ENCODE data around the gene ALOX5. TPM values are rescaled to one million over a fixed set of nuclear protein-coding genes. Genes with fewer than 3 reads are reported as not detected.

ALOX5 gene
- total RNA-seq, 1 experiment from 2014 or later: 6.1 TPM

DNA sequence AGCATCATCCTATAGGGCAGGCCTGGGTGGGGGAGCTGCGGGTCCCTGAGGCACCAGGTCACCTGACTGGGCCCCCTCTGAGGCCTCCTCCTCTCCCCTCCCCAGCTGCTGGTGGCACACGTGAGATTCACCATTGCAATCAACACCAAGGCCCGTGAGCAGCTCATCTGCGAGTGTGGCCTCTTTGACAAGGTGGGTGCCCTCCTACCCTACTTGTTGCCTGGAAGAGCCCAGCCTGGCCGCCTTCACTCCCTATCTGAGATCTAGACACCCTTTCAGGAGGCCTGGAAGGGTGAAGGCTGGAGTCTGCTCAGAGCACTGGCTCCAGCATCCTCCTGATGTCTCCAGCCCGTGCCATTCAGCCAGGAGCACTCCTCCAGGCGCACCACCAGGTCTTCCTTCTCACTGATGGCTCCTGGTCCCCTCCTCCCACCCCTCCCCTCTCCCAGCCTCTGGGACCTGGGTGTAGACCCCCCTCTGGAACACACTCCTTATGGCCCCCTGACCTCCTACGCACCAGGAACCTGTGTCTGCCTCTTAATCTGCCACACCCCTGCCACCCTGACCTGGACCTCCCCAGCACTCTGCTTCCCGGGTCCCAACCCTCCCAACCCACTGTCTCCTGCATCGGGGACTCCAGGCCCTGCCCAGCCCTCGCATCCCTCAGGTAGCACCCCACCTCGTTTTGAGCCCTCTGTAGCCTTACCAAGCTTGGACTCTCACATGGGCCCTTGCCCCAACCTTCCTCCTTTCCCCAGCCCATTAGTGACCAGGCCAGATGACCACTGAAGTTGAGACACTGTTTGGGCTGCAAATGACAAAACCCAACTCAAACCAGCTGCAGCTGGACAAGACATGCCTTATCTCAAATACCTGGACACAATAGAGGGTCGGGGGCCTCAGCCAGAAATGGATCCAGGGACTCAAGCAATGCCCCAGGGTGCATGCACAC, 67.5 kb downstream of the ALOX5 start:
- Histone ChIP-seq H3K9ac (ENCODE audit: low read length) (no peak overlapping the region), H3K79me2 (ENCODE audit: insufficient read depth, low read length) (no peaks in the 10 kb centered on the region), H4K20me1 (ENCODE audit: insufficient read depth) (no peaks in the 10 kb centered on the region), H3K9me3 (ENCODE audit: control insufficient read depth in 1 of 2, insufficient read depth in 1 of 2, low read depth in 1 of 2, low read length in 2 of 2) (no peaks in the 10 kb centered on the region), H2AFZ (ENCODE audit: low read depth, low read length, poor library complexity, severe bottlenecking) (no peak overlapping the region), H3K27ac (ENCODE audit: low read depth, low read length) (no peak overlapping the region), H3K4me1 (ENCODE audit: control insufficient read depth in 1 of 2, insufficient read depth in 2 of 2, low read length in 2 of 2) (no peaks in the 10 kb centered on the region), H3K27me3 (ENCODE audit: insufficient read depth, low read length) (no peaks in the 10 kb centered on the region), H3K4me2 (ENCODE audit: low read length) (no peak overlapping the region), H3K4me3 (replicated peaks in 1 of 2; ENCODE audit: low read depth in 1 of 2, low read length in 2 of 2) (no peak overlapping the region), H3K36me3 (ENCODE audit: control insufficient read depth in 1 of 2, insufficient read depth in 2 of 2, low read length in 2 of 2) (no peaks in the 10 kb centered on the region), H3K9me2 (ENCODE audit: insufficient read depth) (no peaks in the 10 kb centered on the region)
- intact Hi-C loops (cut with micrococcal nuclease): no loop called here
- ATAC-seq (no peak), DNase-seq (ENCODE audit: low read depth, low spot score) (no peak)
- RAD21 ChIA-PET (ENCODE audit: low non-redundant PET in 1 of 2, low total read pairs in 2 of 2, uncharacterized antibody in 2 of 2, unreplicated experiment in 2 of 2): no interaction called here
- TF ChIP-seq EGR1 (IDR thresholded peaks at IDR 0.05; ENCODE audit: low read depth): no peak
- TF ChIP-seq, protein P1, sequence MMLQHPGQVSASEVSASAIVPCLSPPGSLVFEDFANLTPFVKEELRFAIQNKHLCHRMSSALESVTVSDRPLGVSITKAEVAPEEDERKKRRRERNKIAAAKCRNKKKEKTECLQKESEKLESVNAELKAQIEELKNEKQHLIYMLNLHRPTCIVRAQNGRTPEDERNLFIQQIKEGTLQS (IDR thresholded peaks at IDR 0.05): no peak
- no peak for TF ChIP-seq RAD21 (IDR thresholded peaks at IDR 0.05; ENCODE audit: low read depth)
- TF ChIP-seq, protein P2, sequence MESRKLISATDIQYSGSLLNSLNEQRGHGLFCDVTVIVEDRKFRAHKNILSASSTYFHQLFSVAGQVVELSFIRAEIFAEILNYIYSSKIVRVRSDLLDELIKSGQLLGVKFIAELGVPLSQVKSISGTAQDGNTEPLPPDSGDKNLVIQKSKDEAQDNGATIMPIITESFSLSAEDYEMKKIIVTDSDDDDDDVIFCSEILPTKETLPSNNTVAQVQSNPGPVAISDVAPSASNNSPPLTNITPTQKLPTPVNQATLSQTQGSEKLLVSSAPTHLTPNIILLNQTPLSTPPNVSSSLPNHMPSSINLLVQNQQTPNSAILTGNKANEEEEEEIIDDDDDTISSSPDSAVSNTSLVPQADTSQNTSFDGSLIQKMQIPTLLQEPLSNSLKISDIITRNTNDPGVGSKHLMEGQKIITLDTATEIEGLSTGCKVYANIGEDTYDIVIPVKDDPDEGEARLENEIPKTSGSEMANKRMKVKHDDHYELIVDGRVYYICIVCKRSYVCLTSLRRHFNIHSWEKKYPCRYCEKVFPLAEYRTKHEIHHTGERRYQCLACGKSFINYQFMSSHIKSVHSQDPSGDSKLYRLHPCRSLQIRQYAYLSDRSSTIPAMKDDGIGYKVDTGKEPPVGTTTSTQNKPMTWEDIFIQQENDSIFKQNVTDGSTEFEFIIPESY (IDR thresholded peaks at IDR 0.05; ENCODE audit: extremely low read depth, insufficient replicate concordance, low read length): no peak
- TF ChIP-seq, protein P3, sequence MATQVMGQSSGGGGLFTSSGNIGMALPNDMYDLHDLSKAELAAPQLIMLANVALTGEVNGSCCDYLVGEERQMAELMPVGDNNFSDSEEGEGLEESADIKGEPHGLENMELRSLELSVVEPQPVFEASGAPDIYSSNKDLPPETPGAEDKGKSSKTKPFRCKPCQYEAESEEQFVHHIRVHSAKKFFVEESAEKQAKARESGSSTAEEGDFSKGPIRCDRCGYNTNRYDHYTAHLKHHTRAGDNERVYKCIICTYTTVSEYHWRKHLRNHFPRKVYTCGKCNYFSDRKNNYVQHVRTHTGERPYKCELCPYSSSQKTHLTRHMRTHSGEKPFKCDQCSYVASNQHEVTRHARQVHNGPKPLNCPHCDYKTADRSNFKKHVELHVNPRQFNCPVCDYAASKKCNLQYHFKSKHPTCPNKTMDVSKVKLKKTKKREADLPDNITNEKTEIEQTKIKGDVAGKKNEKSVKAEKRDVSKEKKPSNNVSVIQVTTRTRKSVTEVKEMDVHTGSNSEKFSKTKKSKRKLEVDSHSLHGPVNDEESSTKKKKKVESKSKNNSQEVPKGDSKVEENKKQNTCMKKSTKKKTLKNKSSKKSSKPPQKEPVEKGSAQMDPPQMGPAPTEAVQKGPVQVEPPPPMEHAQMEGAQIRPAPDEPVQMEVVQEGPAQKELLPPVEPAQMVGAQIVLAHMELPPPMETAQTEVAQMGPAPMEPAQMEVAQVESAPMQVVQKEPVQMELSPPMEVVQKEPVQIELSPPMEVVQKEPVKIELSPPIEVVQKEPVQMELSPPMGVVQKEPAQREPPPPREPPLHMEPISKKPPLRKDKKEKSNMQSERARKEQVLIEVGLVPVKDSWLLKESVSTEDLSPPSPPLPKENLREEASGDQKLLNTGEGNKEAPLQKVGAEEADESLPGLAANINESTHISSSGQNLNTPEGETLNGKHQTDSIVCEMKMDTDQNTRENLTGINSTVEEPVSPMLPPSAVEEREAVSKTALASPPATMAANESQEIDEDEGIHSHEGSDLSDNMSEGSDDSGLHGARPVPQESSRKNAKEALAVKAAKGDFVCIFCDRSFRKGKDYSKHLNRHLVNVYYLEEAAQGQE (IDR thresholded peaks at IDR 0.05; ENCODE audit: low read depth): no peak
- TF ChIP-seq CBX3 (IDR thresholded peaks at IDR 0.05; ENCODE audit: low read depth): no peak
- no peak for TF ChIP-seq ELF1 (IDR thresholded peaks at IDR 0.05; ENCODE audit: borderline replicate concordance, low read depth)
- TF ChIP-seq, protein P4, sequence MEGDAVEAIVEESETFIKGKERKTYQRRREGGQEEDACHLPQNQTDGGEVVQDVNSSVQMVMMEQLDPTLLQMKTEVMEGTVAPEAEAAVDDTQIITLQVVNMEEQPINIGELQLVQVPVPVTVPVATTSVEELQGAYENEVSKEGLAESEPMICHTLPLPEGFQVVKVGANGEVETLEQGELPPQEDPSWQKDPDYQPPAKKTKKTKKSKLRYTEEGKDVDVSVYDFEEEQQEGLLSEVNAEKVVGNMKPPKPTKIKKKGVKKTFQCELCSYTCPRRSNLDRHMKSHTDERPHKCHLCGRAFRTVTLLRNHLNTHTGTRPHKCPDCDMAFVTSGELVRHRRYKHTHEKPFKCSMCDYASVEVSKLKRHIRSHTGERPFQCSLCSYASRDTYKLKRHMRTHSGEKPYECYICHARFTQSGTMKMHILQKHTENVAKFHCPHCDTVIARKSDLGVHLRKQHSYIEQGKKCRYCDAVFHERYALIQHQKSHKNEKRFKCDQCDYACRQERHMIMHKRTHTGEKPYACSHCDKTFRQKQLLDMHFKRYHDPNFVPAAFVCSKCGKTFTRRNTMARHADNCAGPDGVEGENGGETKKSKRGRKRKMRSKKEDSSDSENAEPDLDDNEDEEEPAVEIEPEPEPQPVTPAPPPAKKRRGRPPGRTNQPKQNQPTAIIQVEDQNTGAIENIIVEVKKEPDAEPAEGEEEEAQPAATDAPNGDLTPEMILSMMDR (IDR thresholded peaks at IDR 0.05 in 2 of 3, conservative IDR thresholded peaks at IDR 0.05 in 1 of 3; ENCODE audit: borderline replicate concordance in 1 of 3, insufficient read depth in 1 of 3, low read depth in 2 of 3, low read length in 2 of 3): no peak
- TF ChIP-seq FOSL1 (IDR thresholded peaks at IDR 0.05; ENCODE audit: low read depth): no peak
- TF ChIP-seq CEBPB (IDR thresholded peaks at IDR 0.05; ENCODE audit: low read depth): no peak
- no peak for TF ChIP-seq TCF7L2 (IDR thresholded peaks at IDR 0.05; ENCODE audit: borderline replicate concordance, extremely low read depth, insufficient read depth, insufficient read length)
- TF ChIP-seq POLR2A (IDR thresholded peaks at IDR 0.05; ENCODE audit: borderline replicate concordance, extremely low read depth, insufficient read depth, insufficient read length): no peak
- TF ChIP-seq SIN3A (IDR thresholded peaks at IDR 0.05; ENCODE audit: low read depth): no peak
- TF ChIP-seq ZFX (IDR thresholded peaks at IDR 0.05): no peak
- no peak for TF ChIP-seq EZH2 (IDR thresholded peaks at IDR 0.05)
- TF ChIP-seq SRF (IDR thresholded peaks at IDR 0.05; ENCODE audit: low read depth): no peak
- TF ChIP-seq EZH2phosphoT487 (IDR thresholded peaks at IDR 0.05; ENCODE audit: borderline replicate concordance): no peak
- CTCF ChIA-PET: no interaction called here
- POLR2A ChIA-PET: no interaction called here
- no TSS peak for BruUV-seq (replicated peaks)

Measured in HCT116 (cell line).